Thyroid gland (tissue), 4 donors: ENCODE results near the gene NAXE. TPM values are rescaled to one million over a fixed set of nuclear protein-coding genes. Genes with fewer than 3 reads are reported as not detected.
"Not testable (repeated sequence)": the region's sequence is repeated elsewhere in the genome, so short reads cannot be mapped to it uniquely, and the experiment has no call there.

Experiments
- DNase-seq, 2 donors: peaks; one replicate each; pipeline ENCODE4 v3.0.0-alpha.2; 2019
- H3K27ac ChIP-seq, 3 donors: fragments of 200-600 bp; sonication (generic); 1 replicate in 2 of 3; 2 replicates in 1 of 3; pipeline ENCODE4 v1.5.1; 2016 to 2019; ENCODE audit warnings: mild to moderate bottlenecking in 1 of 3, moderate library complexity in 1 of 3
- H3K27me3 ChIP-seq: fragments of 200-600 bp; sonication (generic); one replicate; pipeline ENCODE4 v1.5.1; 2019
- H3K36me3 ChIP-seq, 2 donors: fragments of 200-600 bp; sonication (generic); one replicate each; pipeline ENCODE4 v1.5.1; 2016 to 2019
- H3K4me1 ChIP-seq, 2 donors: fragments of 200-600 bp; sonication (generic); one replicate each; pipeline ENCODE4 v1.5.1; 2017 to 2019
- H3K4me3 ChIP-seq, 3 donors: fragments of 200-600 bp; sonication (generic); replicated peaks in 1 of 3; 1 replicate in 2 of 3; 2 replicates in 1 of 3; pipeline ENCODE4 v1.5.1; 2016; ENCODE audit warnings: mild to moderate bottlenecking in 1 of 3
- H3K9me3 ChIP-seq: fragments of 200-600 bp; sonication (generic); one replicate; pipeline ENCODE4 v1.5.1; 2017
- POLR2A ChIP-seq, 2 donors: fragments of 450-650 bp; IDR thresholded peaks; one replicate each; pipeline ENCODE4 v1.6.1; 2017; ENCODE audit warnings: antibody characterized with exemption in 2 of 2, mild to moderate bottlenecking in 2 of 2, moderate library complexity in 1 of 2
- WGBS, 2 donors: methylation state at CpG; one replicate each; pipeline ENCODE4 v1.1.5; 2017; 5-methylcytosine and 5-hydroxymethylcytosine counted together
- intact Hi-C: fragments of 100-400 bp; cut with DNase I; formaldehyde crosslinking; loops from one replicate; pipeline ENCODE4 v1.15.1; 2023
- total RNA-seq, 4 donors: library from RNA; depleted of rRNA; stranded (reverse); fragments of >200 nt; gene quantifications; one replicate each; pipeline ENCODE4 v1.2.3, GENCODE V29; 2016
- TF ChIP-seq, protein P1 (sequence below), 6 experiments: fragments of 200-600 bp in 3 of 6; fragments of 450-650 bp in 3 of 6; sonication (generic) in 3 of 6; IDR thresholded peaks; one replicate each; pipeline ENCODE4 v1.5.1; 2016 to 2019; ENCODE audit warnings: antibody characterized with exemption in 6 of 6, mild to moderate bottlenecking in 2 of 6, inconsistent platforms in 1 of 6, moderate library complexity in 1 of 6

NAXE gene
- total RNA-seq, 4 donors from 2014 or later = 69.1 to 176 (median 117) TPM

DNA sequence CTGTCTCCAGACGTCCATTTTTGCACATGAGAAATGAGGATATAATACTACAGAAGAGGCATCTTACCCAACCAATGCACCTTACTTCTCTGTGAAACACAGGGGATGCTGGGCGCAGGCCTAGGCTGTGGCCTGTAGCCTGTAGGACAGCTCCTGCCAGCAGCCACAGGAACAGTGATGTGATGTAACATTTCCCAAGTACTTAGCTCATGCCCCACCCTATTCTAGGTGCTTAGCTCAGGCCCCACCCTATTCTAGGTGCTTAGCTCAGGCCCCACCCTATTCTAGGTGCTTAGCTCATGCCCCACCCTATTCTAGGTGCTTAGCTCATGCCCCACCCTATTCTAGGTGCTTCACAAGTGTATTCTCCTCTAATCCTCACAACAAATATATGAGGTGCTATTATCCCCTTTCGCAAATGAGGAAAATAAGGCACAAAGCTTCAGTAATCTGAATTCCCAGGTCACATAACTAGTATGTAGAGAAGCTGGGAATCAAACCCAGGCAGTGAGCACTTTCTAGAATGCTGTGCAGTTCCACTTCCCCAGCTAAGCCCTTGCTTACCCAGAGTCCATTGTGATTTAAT is 4.6 kb upstream of the NAXE start:
- TF ChIP-seq, protein P1, sequence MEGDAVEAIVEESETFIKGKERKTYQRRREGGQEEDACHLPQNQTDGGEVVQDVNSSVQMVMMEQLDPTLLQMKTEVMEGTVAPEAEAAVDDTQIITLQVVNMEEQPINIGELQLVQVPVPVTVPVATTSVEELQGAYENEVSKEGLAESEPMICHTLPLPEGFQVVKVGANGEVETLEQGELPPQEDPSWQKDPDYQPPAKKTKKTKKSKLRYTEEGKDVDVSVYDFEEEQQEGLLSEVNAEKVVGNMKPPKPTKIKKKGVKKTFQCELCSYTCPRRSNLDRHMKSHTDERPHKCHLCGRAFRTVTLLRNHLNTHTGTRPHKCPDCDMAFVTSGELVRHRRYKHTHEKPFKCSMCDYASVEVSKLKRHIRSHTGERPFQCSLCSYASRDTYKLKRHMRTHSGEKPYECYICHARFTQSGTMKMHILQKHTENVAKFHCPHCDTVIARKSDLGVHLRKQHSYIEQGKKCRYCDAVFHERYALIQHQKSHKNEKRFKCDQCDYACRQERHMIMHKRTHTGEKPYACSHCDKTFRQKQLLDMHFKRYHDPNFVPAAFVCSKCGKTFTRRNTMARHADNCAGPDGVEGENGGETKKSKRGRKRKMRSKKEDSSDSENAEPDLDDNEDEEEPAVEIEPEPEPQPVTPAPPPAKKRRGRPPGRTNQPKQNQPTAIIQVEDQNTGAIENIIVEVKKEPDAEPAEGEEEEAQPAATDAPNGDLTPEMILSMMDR (IDR thresholded peaks at IDR 0.05) = no peak
- no peak for TF ChIP-seq POLR2A (IDR thresholded peaks at IDR 0.05)
- intact Hi-C loops = no loop called here
- H3K27ac ChIP-seq = no peak overlapping the region
- H3K9me3 ChIP-seq = no peaks in the 10 kb centered on the region
- H3K36me3 ChIP-seq = no peaks in the 10 kb centered on the region
- DNase-seq = no peak
- peaks cover 6% of the 10 kb centered on the region in 2 donors for H3K4me1 ChIP-seq
- H3K4me3 ChIP-seq = no peak overlapping the region
- 89 to 98% methylated on average over 3 of the region's 3 CpGs for WGBS, 2 donors
- H3K27me3 ChIP-seq = no peaks in the 10 kb centered on the region

DNA sequence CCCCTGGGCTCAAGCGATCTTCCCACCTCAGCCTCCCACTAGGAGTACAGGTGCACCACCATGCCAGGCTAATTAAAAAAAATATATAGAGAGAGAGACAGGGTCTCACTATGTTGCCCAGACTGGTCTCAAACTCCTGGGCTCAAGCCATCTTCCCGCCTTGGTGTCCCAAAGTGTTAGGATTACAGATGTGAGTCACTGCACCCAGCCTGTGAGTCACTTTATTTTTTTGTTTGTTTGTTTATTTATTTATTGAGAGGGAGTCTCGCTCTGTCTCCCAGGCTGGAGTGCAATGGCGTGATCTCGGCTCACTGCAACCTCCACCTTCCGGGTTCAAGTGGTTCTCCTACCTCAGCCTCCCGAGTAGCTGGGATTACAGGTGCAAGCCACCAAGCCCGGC is 3.6 kb upstream of the NAXE start:
- DNase-seq, H3K27ac ChIP-seq, H3K36me3 ChIP-seq, H3K9me3 ChIP-seq, H3K4me3 ChIP-seq, H3K27me3 ChIP-seq, intact Hi-C loops: not testable (repeated sequence)
- H3K4me1 ChIP-seq = peaks cover 11 to 12% of the 10 kb centered on the region in 2 donors
- WGBS, 2 donors = 88 to 94% methylated on average over 8 of the region's 8 CpGs

DNA sequence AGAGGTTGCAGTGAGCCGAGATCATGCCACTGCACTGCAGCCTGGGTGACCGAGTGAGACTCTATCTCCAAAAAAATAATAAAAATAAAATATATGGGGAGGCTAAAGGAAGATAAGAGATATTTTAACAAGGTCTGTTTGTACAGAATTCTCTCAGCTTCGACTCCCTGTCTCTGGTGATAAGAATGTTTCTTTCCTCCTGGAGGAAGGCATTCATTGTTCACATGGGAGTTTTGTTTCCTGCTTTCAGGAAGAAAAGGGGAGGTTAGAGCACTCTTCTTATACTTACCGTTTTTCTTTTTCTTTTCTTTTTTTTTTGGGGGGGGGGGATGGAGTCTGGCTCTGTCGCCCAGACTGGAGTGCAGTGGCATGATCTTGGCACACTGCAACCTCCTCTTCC is 2.0 kb upstream of the NAXE start:
- 68 to 71% methylated on average over 5 of the region's 5 CpGs for WGBS, 2 donors
- Histone ChIP-seq H3K9me3 (no peaks in the 10 kb centered on the region), H3K36me3 (peaks cover 0 to 5% of the 10 kb centered on the region in 2 donors), H3K4me1 (peaks cover 11 to 12% of the 10 kb centered on the region in 2 donors), H3K4me3 (no peak overlapping the region), H3K27me3 (no peaks in the 10 kb centered on the region), H3K27ac (no peak overlapping the region)
- no peak for DNase-seq
- intact Hi-C loops = no loop called here
- no peak for TF ChIP-seq POLR2A (IDR thresholded peaks at IDR 0.05)
- TF ChIP-seq, protein P1 (IDR thresholded peaks at IDR 0.05) = no peak

DNA sequence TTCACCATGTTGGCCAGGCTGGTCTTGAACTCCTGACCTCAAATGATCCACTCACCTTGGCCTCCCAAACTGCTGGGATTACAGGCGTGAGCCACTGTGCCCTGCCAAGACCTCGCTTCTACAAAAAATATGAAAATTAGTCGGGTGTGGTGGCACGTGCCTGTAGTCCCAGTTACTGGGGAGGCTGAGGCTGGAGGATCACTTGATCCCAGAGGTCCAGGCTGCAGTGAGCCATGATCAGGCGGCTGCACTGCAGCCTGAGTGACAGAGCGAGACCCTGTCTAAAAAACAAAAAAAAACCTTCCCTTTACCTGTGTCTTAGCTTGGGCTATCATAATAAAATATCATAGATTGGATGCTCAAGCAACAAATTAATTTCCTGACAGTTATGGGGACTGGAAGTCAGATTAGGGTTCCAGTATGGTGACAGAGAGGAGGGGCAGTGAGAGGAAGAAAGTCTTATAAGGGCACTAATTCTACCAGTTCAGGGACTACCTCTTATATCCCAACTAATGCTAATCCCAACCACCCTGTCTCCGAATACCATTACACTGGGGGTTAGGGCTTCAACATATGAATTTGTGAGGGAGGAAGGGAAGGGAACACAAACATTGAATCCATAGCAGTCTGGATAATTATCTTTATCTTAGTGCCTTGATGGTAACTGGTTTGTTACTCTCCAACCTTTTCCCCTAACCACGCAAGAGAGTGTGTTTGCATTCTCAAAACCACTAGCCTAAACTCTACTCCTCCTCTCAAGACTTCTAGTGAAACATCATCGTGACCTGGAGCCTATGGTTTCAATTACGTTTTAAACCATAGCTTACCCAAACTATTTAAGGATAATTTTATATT is 1.0 kb upstream of the NAXE start:
- TF ChIP-seq POLR2A (IDR thresholded peaks at IDR 0.05) = no peak
- TF ChIP-seq, protein P1 (IDR thresholded peaks at IDR 0.05) = no peak
- WGBS, 2 donors = 84 to 87% methylated on average over 10 of the region's 10 CpGs
- H3K27ac ChIP-seq = peak overlapping the region in 2 of 3 donors; percentile 72 to 83
- no peak for DNase-seq
- H3K36me3 ChIP-seq = peaks cover 3 to 15% of the 10 kb centered on the region in 2 donors
- intact Hi-C loops = loop anchor here (5.0 kb wide), 1 partner anchor 83 kb away; no protein-coding TSS in a partner anchor
- H3K4me1 ChIP-seq = peaks cover 11 to 12% of the 10 kb centered on the region in 2 donors
- no peaks in the 10 kb centered on the region for H3K27me3 ChIP-seq
- H3K9me3 ChIP-seq = no peaks in the 10 kb centered on the region
- H3K4me3 ChIP-seq = no peak overlapping the region

DNA sequence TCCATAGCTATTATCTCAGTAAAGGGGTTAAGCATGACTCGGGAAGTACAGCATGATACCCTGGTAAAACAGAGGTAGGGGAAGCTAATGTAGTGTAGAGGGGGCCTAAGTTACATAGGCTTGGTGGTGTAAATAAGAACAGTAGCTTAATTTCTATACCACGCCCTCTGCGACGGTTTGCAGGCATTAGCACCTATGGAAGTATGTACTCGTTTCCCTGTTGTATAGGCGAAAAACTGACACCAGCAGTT is 470 bp upstream of the NAXE start:
- intact Hi-C loops = loop anchor here (5.0 kb wide), 1 partner anchor 84 kb away; no protein-coding TSS in a partner anchor
- WGBS, 2 donors = 23 to 28% methylated on average over 6 of the region's 6 CpGs
- Histone ChIP-seq H3K4me1 (peaks cover 11 to 12% of the 10 kb centered on the region in 2 donors), H3K36me3 (peaks cover 3 to 21% of the 10 kb centered on the region in 2 donors), H3K27me3 (no peaks in the 10 kb centered on the region), H3K9me3 (no peaks in the 10 kb centered on the region), H3K27ac (peak overlapping the region; percentile 64 to 83 (median 72)), H3K4me3 (peak overlapping the region in 2 of 3 donors; percentile 37 to 68)
- TF ChIP-seq, protein P1 (IDR thresholded peaks at IDR 0.05) = no peak
- TF ChIP-seq POLR2A (IDR thresholded peaks at IDR 0.05) = no peak
- DNase-seq = no peak
